HG03342 (cell line): Measurements from ENCODE around the gene ABHD2.

Experiments used
- ATAC-seq: cut with Tn5 transposase; IDR thresholded peaks from one replicate; pipeline ENCODE4 v1.9.1; 2021; ENCODE audit warnings: mild to moderate bottlenecking, moderate library complexity; ENCODE audit not compliant: unreplicated experiment

The ABHD2 gene

DNA sequence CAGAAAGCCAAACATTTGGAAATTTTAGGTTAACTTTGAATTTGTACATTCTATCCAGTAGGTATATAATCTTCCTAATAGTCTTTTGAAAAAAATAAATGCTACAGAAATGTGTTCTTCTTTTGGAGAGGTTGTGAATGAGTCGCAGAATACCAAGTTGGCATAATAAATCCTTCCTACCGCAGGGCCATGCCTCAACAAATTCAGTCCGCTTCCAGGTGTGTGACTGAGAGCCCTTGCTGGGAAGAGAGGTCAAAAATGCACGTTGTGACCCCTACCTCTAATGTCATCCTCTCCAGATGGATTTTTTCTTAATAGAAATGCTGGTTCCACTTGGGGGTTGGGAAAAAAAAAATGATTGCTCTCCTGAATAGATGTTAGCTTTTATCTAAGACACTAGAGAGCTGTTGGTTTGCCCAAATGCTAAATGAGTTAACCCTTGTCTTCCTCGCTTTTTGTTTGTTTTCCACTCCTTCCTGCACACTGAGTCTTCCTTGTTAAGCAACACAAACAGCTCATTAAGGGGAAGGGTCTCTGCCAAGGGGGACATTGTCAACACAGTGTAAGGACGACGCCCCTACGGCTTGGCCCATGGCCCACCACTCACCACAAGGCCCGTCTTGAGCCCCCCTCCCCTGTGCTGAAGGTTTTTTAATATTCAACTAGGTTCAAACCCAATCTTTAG is 99.2 kb downstream of the ABHD2 start:
- ATAC-seq, result no peak

DNA sequence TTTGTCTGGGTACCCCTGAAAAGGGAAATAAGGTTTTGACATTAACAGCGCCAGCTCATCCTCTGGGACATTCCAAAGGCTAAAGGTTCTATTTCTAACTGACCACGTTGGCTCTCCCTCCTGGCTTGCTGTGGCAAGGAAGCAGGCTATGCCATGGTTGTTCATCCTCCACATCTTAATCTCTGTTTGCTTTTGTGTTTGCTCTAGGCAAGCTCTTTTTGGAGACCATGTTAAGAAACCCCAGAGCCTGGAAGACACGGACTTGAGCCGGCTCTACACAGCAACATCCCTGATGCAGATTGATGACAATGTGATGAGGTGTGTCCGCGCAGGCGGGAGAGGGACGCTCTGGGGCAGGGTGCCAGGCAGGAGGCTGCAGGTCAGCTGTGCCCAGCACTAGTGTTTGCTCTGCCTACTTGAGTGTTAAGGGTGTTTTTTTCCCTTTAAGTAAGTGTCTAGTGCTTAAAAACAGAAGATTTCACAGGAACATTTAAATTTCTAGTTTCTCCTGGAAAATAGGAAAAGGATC is 99.8 kb downstream of the ABHD2 start:
- ATAC-seq, result no peak

DNA sequence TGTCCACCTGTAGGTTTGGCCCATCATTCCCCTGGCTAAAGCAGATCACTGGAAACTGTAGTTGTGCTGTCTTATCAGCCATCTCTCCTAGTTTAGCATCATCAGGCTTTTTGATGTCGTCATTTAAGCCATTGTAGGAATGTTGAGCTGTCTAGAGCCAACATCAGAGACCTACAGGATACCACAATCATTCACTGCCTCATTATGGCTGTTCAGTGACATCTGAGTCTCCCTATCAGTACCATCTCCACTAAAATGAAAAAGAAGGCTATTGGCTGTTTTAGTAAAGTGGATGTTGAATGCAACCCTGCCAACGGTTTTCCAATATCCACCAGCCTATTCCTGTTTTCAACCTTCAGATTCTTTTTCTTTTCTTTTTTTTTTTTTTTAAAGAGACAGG is 103.9 kb downstream of the ABHD2 start:
- ATAC-seq, result no peak

DNA sequence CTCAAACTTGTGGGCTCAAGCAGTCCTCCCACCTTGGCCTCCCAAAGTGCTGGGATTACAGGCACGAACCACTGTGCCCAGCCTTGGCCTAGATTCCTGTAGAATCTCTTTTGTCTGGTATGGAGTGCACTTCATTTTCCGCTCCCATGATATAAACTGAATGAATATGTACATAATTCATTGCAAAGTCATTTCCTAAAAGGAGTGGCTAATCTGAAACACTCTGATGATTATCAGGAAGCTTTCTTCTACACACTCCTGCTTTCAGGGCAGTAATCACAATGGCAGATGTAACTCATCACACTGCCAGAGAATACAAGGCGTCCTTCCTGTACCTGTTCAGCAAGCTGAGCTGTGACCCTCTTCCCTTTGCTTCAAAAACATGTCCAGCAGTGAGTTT is 104.5 kb downstream of the ABHD2 start:
- no peak for ATAC-seq

DNA sequence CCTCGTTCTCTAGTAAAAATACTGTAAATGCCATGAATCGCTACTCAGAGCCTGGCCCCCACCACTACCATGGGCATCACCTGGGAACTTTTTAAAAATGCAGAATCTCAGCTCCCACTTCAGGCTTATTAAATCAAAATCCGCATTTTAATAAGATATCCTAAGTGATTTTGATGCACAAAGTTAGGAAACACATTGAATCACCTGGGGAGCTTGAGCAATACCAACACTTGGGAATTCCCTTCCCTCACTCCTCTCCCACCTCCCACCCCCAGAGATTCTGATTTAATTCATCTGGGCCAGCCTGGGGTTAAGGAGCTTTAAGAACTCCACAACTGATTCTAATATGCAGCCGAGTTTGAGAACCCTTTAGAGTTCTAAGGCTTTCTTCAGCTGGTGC is 106.4 kb downstream of the ABHD2 start:
- ATAC-seq, result no peak

DNA sequence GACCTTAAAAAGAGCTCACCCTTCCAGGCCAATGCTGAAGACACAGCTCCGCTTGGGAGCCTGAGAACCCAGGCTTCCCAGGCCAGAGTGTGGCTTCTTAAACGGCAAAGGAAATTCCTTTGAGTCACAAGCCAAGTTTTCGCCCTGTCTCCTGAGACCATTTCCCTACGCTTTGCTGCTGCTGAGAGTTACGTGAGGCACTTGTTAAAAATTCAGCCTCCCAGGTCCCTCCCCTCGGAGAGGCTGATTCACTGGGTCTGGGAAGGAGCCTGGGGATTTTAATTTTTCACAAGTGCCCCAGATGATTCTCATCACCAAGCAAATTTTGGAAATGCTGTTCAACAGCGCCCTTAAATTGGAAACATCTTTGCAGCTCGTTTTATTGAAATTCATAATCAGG is 107.6 kb downstream of the ABHD2 start:
- no peak for ATAC-seq

DNA sequence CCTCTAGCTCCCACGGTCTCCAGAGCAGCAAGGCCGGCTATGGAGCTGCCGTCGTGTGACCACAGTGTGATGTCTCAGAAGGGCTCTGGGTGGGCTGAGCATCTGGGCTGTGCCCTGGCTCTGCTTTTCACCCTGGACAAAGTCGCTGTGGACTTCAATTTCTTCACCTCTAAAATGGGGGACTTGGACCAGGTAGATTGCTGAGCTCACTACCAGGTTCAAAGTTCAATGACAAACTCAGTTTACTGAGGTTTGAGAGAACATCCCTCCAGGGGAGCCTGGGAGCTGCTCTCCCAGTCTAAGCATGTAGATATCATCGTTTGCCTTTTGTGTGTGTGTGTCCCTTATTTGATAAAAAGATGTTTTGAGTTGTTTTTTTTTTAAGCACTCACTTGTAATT is 108.0 kb downstream of the ABHD2 start:
- ATAC-seq, result no peak

DNA sequence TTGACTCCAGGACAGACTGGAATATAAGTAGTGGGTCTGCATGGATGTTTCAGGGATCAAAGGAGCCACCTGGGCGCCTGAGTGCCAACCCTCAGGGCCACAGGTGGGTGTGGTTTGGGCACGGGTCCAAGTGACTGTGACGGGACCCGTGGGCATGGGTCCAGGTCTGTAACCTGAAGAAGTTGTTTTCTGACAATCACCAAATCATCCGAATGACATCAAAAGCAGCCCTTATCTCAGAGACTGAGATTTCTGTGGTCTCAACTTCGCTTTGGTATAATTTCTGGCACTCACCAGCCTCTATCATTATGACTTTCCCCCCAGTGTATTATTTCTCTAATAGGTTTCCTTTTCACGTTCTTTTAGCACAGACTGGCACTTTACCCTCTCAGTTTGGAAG is 108.7 kb downstream of the ABHD2 start:
- ATAC-seq, result no peak

DNA sequence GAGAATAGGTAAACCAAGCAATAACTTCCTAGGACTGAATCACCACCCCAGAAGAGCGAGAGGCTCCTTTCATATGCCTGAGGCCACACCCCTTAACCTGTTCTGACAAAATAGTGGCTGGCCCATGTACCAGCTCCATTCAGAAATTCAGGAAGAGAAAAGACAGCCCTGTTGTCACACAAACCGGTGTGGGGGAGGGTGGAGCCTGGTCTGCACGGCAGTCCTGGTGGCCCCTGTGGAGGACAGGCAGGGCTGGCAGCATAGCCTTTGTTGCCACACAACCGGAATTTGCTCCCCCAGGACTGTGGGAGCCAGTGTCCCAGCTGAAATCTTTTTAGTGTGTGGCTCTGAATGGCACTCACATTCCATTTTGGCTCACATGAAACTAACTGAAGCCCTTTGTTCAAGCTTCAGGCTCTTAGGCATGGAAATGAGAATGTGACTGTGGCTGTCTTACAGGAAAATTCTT is 109.3 kb downstream of the ABHD2 start:
- ATAC-seq, result no peak

DNA sequence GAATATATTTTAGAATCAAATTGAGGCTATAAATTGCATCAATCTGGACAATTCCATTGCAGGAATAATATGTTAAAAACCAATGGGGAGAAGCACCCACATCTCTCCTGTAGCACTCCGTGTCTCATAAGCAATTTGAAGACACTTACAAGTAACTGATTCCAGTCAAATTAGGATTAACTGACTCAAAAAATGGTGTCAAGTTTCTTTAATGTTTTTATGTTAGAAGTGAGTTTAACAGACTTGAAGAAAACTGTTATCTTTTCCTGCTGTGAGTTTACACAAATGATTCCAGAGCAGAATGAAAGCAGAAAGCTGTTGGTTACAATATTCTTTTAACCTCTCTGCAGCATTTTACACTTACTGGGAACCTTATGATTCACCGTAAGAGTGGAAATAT is 109.9 kb downstream of the ABHD2 start:
- ATAC-seq, result no peak

DNA sequence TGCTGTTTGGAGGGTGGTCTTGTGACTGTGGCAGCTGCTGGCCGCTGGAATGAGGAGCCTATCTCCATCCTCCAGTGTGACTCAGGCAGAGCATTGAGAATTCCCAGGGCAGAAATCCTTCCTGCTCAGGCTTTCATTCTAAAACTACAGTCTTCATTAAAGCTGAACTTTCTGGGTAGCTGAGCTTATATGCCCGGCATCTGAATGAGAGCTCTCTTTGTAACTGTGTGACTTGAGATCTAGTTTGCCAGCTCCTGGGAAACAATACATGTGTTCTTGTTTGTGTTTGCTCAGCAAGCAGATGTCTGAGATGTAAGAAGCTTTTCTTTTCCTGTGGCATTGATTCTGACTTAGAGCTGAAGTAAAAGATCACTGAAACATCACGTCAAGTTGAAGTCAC is 110.7 kb downstream of the ABHD2 start:
- ATAC-seq, result no peak

DNA sequence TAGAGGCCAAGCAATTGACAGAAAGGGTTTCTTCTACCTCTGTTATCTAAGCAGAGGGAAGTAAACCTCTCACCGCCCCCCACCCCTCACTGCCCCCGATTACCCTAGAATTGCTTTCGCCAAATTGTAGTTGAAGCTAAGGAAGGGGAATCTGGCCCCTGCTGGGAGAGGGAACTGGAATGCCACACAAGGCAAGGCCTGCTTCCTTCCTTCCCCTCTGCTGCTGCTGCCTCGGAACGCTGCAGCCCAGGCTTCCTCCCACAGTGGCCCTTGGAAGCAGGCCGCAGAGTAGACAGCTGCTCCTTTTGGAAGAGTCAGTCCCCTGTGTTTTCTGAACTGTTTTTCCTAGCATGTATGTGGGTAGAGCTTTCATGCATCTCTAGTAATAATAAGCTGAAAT is 111.5 kb downstream of the ABHD2 start:
- no peak for ATAC-seq

DNA sequence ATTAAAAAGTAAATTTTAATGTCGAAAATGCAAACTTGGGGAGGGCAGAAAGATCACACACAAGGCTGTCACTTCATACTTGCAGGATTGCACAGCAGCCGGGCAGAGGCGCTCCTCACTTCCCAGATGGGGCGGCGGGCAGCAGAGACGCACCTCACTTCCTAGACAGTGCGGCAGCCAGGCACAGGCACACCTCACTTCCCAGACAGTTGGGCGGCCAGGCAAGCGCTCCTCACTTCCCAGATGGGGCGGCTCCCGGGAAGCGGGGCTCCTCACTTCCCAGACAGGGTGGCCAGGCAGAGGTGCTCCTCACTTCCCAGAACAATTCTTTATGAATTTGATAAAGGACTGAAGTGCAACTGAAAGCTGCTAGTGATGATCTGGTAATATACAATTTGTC is 111.9 kb downstream of the ABHD2 start:
- no peak for ATAC-seq

DNA sequence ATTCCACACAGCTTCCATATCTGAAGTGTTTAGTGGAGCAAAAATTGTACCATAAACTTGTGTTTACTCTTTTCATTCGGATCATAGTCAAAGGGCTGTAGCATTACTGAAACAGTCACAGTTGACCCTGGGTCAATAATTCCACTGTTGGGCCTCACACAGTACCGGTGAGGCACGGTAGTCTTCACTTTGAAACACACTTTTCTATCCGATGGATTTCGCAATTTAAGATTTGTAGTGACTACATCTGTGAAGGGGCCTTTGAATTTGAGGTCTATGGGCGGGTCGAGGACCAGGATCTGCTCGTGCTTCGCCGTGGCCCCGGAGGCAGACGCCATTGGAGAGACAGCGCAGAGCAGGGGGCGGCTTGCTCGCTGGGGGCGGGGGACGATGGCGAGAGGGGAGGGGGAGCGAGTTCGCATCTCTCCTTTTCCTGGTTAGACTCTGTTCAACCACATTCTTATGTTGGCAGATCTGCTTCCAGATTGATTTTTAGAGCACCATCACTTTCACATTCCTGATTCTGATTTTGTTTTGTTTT is 113.3 kb downstream of the ABHD2 start:
- no peak for ATAC-seq

DNA sequence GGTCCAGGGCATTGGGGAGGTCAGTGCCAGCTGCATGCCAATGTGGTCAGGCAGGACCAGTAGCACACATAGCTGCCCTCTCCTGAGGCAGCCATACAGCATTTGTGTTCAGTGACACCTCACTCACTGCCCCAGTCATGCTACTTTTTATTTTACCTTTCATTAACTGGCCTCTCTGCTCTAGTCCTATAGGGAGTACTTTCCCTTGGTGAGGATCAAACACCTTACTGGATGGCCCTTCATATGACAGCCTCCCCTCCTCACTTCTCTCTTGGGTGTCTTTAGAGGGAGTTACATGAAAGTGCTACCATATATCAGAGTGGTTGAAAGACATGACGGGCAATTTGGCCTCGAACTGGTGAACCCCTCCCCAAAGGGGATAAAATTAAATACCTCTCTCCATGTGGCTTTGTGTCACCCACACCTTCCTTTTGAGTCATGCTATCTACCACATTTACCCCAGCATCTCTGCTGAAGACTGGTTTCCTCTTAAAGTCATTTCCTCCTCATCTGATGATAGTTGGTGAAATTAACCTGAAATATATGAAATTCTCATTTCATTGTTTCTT is 115.5 kb downstream of the ABHD2 start:
- no peak for ATAC-seq

DNA sequence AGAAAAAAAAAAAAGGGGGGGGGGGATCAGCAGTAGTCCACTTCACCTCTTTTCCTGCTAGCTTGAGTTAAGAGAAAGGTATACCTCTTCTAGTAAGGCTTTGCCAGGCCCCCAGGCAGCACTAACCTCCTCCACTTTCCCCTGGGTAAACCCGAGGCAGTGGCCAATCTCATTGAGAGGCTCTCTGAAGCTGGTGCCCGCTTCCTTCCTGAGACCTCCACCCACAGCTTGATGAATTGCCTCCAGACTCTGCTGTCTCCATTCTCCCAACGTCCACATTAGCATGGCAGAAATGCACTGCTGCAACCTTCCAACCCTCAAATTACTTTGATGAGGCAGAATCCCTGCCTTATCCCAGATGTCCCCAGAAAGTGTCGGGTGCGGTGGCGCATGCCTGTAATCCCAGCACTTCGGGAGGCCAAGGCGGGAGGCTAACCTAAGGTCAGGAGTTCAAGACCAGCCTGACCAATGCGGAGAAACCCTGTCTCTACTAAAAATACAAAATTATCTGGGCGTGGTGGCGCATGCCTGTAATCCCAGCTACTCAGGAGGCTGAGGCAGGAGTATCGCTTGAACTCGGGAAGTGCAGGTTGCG is 117.8 kb downstream of the ABHD2 start:
- no peak for ATAC-seq

DNA sequence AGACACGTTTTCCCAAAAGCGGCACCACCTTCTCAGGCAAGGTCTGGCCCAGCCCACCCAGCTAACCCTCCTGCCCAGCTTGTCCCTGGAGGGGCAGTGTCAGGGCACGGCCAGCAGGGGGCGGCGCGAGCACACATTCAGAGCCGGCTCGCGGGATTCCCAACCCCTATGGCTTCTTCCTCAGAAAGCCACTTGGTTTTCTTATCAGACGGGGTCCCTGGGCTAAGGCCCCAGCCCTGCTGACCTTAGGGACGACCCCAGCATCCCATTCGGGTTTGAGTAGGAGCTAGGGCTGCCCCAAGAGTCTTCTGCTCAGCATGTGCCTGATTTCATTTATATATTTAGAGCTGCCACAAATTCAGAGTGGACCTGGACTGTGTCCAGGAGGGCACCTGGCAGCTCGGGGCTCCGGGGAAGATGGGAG is 118.7 kb downstream of the ABHD2 start:
- ATAC-seq, result peak; percentile 86

DNA sequence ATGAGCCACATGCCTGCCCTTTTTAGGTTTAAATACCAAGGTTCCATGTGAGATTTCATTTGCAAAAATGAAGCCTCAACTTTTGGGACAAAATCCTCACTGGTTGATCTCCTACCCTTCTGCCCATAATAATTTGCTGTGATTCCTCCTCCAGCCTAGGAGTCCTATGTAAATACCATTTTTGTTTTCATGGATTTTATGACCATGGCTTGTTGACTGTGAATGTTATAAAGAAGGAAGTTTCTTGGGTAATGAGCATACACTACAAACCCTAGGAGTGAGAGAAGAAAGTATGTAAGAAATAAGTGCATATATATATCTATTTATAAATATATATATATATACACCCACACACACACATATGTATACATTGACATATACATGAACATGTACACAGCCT is 120.0 kb downstream of the ABHD2 start:
- ATAC-seq, result no peak

DNA sequence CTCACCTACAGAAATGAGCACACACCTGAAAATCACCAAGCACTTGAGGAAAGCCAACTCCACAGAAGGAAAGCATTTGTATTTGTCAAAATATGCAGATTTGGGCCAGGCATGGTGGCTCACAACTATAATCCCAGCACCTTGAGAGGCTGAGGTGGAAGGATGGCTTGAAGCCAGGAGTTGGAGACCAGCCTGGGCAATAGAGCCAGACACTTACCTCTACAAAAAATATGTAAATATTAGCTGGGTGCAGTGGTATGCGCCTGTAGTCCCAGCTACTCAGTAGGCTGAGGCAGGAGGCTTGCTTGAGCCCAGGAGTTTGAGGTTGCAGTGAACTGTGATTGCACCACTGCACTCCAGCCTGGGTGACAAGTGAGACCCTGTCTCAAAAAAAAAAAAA is 120.8 kb downstream of the ABHD2 start:
- no peak for ATAC-seq

DNA sequence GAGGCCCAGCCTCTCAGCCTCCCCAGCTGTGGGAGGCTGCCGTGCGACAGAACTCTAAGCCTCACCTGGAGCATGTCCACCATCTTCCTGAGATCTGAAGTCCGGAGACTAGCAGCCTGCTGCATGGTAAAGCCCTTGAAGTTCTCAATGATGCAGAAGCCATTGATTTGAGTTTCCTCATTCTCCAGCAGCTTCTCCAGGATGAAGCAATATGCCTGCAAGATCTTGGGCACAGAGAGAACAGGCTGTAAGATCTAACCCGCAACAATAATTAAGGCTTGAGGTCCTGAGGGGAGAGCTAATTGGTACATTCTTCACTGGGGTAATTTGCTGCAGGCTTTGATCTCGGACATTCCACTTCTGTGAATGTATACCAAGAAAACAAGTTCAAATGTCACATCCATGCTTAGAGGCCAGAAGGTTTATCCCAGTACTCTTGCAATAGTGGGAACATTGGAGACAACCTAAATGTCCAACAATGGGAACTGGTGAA is 123.5 kb downstream of the ABHD2 start:
- no peak for ATAC-seq

DNA sequence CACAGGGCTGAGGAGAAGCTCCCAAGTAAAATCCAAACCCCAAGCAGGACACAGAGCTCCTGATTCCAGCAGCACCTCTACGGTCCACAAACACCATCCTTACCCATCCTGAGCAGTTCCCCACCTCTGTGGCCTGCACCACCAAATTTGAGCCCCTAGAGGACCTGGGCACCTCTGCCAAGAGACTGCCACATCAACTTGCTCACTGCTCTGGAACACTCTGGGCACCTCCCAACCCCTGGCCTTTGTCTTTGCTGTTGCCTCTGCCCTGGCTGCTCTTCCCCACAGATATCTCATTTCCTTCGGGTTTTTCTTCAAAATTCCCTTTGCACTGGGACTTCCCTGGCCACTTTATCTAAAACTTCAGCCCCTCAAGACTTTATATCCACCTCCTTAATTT is 127.4 kb downstream of the ABHD2 start:
- no peak for ATAC-seq

DNA sequence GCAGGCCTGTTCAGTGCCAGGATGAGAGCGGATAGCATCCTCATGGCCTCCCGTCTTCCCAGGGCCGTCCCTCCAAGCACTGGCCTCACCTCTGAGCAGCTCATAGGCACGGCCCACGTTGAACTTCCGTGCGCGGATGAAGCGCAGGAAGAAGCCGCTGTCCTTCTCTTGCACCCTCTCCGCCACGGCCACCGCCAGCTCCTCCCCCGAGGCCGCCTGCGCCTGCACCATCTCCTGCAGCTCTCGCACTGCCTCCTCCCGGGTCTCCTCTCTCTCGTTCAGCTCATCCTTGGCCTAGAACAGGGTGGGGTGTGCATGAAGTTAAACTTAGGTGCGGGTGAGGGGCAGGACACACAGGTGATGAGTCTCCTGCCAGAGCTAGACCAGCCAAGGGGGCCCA is 128.8 kb downstream of the ABHD2 start:
- ATAC-seq, result no peak
